Coronary artery (tissue), 2 donors: ENCODE data around the gene SPSB4.
A peak's percentile ranks its signal among the peaks of the same experiment; 100 is the strongest.

ENCODE experiments used
- DNase-seq: peaks from one replicate; pipeline ENCODE4 v3.0.0-alpha.2; 2017; ENCODE audit warnings: low spot score
- H3K27ac ChIP-seq, 2 donors: fragments of 200-600 bp; sonication (generic); one replicate each; pipeline ENCODE4 v1.5.1; 2016 to 2019
- H3K4me3 ChIP-seq: fragments of 200-600 bp; sonication (generic); 2 replicates; pipeline ENCODE4 v1.5.1; 2016; ENCODE audit warnings: mild to moderate bottlenecking, moderate library complexity
- TF ChIP-seq, protein P1 (sequence below): fragments of 200-600 bp; sonication (generic); IDR thresholded peaks from one replicate; pipeline ENCODE4 v1.5.1; 2019; ENCODE audit warnings: antibody characterized with exemption

Gene SPSB4

DNA sequence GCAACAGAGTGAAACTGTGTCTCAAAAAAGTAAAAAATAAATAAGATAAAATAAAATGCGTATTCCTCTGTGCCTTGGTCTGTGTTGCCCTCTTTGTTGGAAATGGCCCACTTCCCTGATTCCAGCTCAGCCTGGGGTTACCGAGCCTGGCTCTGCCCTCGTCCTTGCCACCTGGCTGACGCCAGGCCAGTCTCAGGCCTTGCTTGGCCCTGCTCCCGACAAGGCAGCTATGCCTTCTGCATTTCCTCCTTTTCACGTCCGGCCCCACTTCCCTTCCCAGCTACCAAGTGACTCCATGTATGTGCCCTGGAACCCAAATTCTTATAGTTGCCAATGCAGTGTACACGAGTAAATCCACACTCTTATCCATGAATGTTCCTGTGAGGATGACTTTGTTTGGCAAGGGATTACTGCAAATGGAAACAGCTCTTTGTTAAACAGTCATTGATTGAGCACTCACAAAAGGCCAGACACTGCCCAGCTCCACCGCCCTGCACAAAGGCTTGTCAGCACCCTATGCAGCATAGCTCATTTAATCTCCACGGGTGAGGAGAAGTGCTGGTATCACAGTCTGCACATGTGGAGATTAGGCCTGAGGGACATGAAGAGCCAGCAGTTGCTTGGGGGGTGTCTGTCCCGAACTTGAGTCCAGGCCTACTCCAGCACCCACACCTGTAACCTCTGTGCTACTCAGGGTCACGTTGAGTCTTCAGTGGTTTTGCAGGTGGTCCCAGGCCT is 25.1 kb downstream of the SPSB4 start:
- DNase-seq: no peak
- peak overlapping the region in 1 of 2 donors; percentile 63 for H3K27ac ChIP-seq
- TF ChIP-seq, protein P1, sequence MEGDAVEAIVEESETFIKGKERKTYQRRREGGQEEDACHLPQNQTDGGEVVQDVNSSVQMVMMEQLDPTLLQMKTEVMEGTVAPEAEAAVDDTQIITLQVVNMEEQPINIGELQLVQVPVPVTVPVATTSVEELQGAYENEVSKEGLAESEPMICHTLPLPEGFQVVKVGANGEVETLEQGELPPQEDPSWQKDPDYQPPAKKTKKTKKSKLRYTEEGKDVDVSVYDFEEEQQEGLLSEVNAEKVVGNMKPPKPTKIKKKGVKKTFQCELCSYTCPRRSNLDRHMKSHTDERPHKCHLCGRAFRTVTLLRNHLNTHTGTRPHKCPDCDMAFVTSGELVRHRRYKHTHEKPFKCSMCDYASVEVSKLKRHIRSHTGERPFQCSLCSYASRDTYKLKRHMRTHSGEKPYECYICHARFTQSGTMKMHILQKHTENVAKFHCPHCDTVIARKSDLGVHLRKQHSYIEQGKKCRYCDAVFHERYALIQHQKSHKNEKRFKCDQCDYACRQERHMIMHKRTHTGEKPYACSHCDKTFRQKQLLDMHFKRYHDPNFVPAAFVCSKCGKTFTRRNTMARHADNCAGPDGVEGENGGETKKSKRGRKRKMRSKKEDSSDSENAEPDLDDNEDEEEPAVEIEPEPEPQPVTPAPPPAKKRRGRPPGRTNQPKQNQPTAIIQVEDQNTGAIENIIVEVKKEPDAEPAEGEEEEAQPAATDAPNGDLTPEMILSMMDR: no peak
- peak overlapping the region; percentile 71 for H3K4me3 ChIP-seq

DNA sequence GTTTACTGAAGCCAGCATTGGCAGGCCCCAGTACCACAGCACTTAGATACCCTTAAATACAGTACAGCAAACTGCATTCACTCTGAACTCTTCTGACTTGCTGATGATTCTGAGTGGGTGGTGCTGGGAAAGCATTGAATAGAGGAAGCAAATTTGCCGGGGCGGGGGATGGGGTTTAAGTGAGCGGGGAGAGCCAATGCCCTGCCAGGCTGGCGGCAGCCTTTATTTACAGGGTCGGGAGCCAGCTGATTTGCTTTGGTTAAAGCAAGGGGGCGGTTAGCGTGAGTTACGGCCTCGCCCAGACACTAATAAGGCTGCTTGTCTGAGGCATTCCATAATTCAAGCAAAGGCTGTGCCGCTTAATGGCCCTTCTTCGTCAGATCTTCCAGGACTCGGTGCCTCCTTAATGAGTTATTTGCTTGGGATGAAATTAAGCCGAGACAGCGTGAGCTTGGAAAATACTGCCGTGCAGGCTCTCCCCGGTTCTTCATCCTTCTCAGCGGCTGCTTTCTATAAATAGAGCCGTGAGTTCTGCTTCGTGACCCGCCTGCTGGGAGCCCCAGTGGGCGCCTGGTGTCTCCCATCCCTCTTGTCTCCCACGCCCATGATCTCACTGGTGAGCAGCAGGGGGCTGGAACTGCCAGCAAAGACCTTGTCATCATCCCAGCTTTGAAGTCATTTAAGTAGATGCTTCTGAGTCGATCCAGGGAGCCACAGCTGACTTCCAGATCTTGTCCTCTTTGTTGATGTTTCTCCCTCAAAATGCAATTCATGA is 25.8 kb downstream of the SPSB4 start:
- DNase-seq: no peak
- H3K27ac ChIP-seq: peak overlapping the region; percentile 28 to 63
- TF ChIP-seq, protein P1: no peak
- H3K4me3 ChIP-seq: peak overlapping the region; percentile 71

GRCh38 chr3:141077631-141078030 is 26.5 kb downstream of the SPSB4 start:
- TF ChIP-seq, protein P1: no peak
- DNase-seq: no peak
- H3K4me3 ChIP-seq: no peak overlapping the region
- no peak overlapping the region for H3K27ac ChIP-seq

- TF ChIP-seq, protein P1: no peak
- Histone ChIP-seq H3K4me3 (no peak overlapping the region), H3K27ac (no peak overlapping the region)
- DNase-seq: no peak
These were observed 27.1 kb downstream of the SPSB4 start for GRCh38 chr3:141078200-141078599.

DNA sequence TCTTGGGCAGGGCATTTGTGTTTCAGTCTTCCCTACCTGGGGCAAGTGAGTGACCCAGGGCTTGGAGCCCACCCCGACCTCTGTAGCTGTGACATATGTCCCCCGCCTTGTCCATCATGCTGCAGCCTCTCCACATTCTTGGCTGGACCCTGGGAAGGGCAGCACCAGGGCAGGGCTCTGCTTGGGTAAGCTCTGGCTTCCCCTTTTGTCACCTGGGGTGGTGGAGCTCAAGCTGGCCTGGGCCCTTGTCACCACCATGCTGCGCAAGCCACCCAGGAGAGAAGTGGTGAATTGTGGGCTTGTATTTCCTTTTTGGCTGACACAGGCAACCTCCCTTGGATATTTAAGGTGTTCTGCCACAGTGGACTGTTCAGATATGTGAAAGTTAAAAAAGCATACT is 29.3 kb downstream of the SPSB4 start:
- TF ChIP-seq, protein P1: no peak
- no peak overlapping the region for H3K27ac ChIP-seq
- H3K4me3 ChIP-seq: no peak overlapping the region
- DNase-seq: no peak

DNA sequence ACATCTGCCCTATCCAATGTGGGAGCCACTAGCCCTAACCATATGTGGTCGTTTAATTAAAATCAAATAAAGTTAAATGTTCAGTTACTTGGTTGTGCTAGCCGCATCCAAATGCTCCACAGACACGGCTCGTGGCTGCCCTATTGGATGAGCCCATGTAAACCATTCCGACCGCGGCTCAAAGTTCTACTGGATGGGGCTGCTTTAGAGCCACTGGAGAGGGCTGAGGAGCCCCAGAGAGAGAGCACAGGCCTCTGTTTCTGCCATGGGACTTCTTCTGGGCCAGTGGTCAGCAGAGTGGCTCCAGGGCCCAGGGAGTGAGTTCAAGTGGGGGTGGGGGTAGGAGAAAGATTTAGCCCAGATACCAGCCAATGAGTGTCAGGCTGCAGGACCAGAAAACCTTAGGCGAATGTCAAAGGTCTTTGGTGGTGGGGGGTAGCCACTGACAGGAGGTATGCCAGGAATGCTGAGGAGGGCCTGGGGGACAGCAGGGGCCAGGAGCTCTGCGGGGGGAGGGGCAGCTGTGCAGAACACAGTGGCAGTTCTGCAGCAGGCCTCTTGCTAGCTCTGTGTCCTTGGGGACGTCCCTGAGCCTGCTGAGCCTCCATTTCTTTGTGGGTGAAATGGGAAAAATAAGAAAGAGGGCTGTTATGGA is 30.1 kb downstream of the SPSB4 start:
- TF ChIP-seq, protein P1: no peak
- Histone ChIP-seq H3K27ac (no peak overlapping the region), H3K4me3 (no peak overlapping the region)
- DNase-seq: no peak
